Activated T-helper 1 cell treated with anti-CD3 and anti-CD28 coated beads, Interleukin-12 subunit alpha, Interleukin-12 subunit beta, Interleukin-2, Interleukin-4 antibody, amounts not matched to agents 30 ng/mL and 10 ng/mL and 1 ng/mL, durations not matched to agents 14 hours and 24 hours and 36 hours (primary cell): Measurements from ENCODE around the gene ENTPD2. TPM values are rescaled to one million over a fixed set of nuclear protein-coding genes. Genes with fewer than 3 reads are reported as not detected.

Source experiments
- DNase-seq: peaks from one replicate; pipeline ENCODE4 v3.0.0; 2021; ENCODE audit warnings: low spot score
- H3K27ac Mint-ChIP-seq: one replicate; pipeline ENCODE4 v1.8.0; 2021; ENCODE audit warnings: mild to moderate bottlenecking, mixed read lengths
- H3K27me3 Mint-ChIP-seq: one replicate; pipeline ENCODE4 v1.8.0; 2022; ENCODE audit warnings: mild to moderate bottlenecking, moderate library complexity, mixed read lengths; ENCODE audit not compliant: insufficient read depth
- H3K36me3 Mint-ChIP-seq: one replicate; pipeline ENCODE4 v1.8.0; 2021; ENCODE audit warnings: low read depth, mixed read lengths
- H3K4me1 Mint-ChIP-seq: one replicate; pipeline ENCODE4 v1.8.0; 2021; ENCODE audit warnings: low read depth, mixed read lengths
- H3K4me3 Mint-ChIP-seq: one replicate; pipeline ENCODE4 v1.8.0; 2021; ENCODE audit warnings: mild to moderate bottlenecking, moderate library complexity, mixed read lengths
- H3K9me3 Mint-ChIP-seq: one replicate; pipeline ENCODE4 v1.8.0; 2021; ENCODE audit warnings: mixed read lengths
- intact Hi-C: fragments of 100-400 bp; cut with micrococcal nuclease; formaldehyde crosslinking; loops from one replicate; pipeline ENCODE4 v1.15.1; 2024
- total RNA-seq: library from RNA; stranded (reverse); gene quantifications from 2 replicates; pipeline ENCODE4 v1.2.3, GENCODE V29; 2022

The ENTPD2 gene
- total RNA-seq, 1 donor from 2014 or later, result not detected

GRCh38 chr9:137032858-137033257 lies 21.0 kb downstream of the ENTPD2 start:
- no peak overlapping the region for H3K27ac Mint-ChIP-seq
- intact Hi-C loops, result no loop called here
- no peaks in the 10 kb centered on the region for H3K27me3 Mint-ChIP-seq
- H3K36me3 Mint-ChIP-seq, result no peaks in the 10 kb centered on the region
- H3K4me1 Mint-ChIP-seq, result peaks cover 41% of the 10 kb centered on the region
- H3K9me3 Mint-ChIP-seq, result no peaks in the 10 kb centered on the region
- H3K4me3 Mint-ChIP-seq, result no peak overlapping the region
- DNase-seq, result no peak

- Mint-ChIP-seq H3K4me1 (peaks cover 41% of the 10 kb centered on the region), H3K4me3 (peak within 1 kb of the TSS; percentile 60), H3K9me3 (no peaks in the 10 kb centered on the region), H3K36me3 (no peaks in the 10 kb centered on the region), H3K27ac (no peak within 1 kb of the TSS), H3K27me3 (no peaks in the 10 kb centered on the region)
- intact Hi-C loops, result no loop called here
- DNase-seq, result no peak
Observed at GRCh38 chr9:137031904-137032640, 21.8 kb downstream of the ENTPD2 start, which contains the start of gene FUT7. FUT7 (minus strand) TSS chr9:137032088; CDS start chr9:137031991, 97 bp downstream.

GRCh38 chr9:137030538-137031527 lies 23.0 kb downstream of the ENTPD2 start:
- H3K4me1 Mint-ChIP-seq, result peaks cover 41% of the 10 kb centered on the region
- intact Hi-C loops, result no loop called here
- peak overlapping the region; percentile 60 for H3K4me3 Mint-ChIP-seq
- H3K27me3 Mint-ChIP-seq, result no peaks in the 10 kb centered on the region
- no peaks in the 10 kb centered on the region for H3K9me3 Mint-ChIP-seq
- H3K27ac Mint-ChIP-seq, result no peak overlapping the region
- no peaks in the 10 kb centered on the region for H3K36me3 Mint-ChIP-seq
- DNase-seq, result no peak

- no peak overlapping the region for H3K4me3 Mint-ChIP-seq
Observed at GRCh38 chr9:137030006-137030405, 23.9 kb downstream of the ENTPD2 start.

GRCh38 chr9:137029058-137029936 lies 24.6 kb downstream of the ENTPD2 start:
- peak overlapping the region; percentile 67 for H3K27ac Mint-ChIP-seq
- no peaks in the 10 kb centered on the region for H3K27me3 Mint-ChIP-seq
- peak overlapping the region; percentile 80 for H3K4me3 Mint-ChIP-seq
- peaks cover 30% of the 10 kb centered on the region for H3K4me1 Mint-ChIP-seq
- intact Hi-C loops, result loop anchor here (1.0 to 10.0 kb wide), 6 partner anchors 17 to 544 kb away; partner anchors contain the start of genes C8G, NPDC1, RNF208 and SEC16A
- H3K36me3 Mint-ChIP-seq, result no peaks in the 10 kb centered on the region
- no peaks in the 10 kb centered on the region for H3K9me3 Mint-ChIP-seq
- peak; percentile 63 for DNase-seq

More at GRCh38 chr9:137030006-137030405, 23.9 kb downstream of the ENTPD2 start:
- H3K36me3 Mint-ChIP-seq, result no peaks in the 10 kb centered on the region
- no peak for DNase-seq
- no peaks in the 10 kb centered on the region for H3K27me3 Mint-ChIP-seq
- no peaks in the 10 kb centered on the region for H3K9me3 Mint-ChIP-seq
- peaks cover 37% of the 10 kb centered on the region for H3K4me1 Mint-ChIP-seq
- intact Hi-C loops, result no loop called here
- H3K27ac Mint-ChIP-seq, result no peak overlapping the region

GRCh38 chr9:137028263-137029057 lies 25.4 kb downstream of the ENTPD2 start:
- no peaks in the 10 kb centered on the region for H3K27me3 Mint-ChIP-seq
- peaks cover 25% of the 10 kb centered on the region for H3K4me1 Mint-ChIP-seq
- H3K27ac Mint-ChIP-seq, result peak overlapping the region; percentile 58

GRCh38 chr9:137027369-137028262 lies 26.2 kb downstream of the ENTPD2 start, which contains the start of gene ABCA2:
ABCA2 (minus strand) TSS chr9:137028237; CDS start chr9:137028140, 97 bp downstream.
- Mint-ChIP-seq H3K27ac (peak within 1 kb of the TSS; percentile 58), H3K4me1 (peaks cover 18% of the 10 kb centered on the region), H3K9me3 (no peaks in the 10 kb centered on the region), H3K4me3 (peak within 1 kb of the TSS; percentile 83), H3K27me3 (no peaks in the 10 kb centered on the region), H3K36me3 (no peaks in the 10 kb centered on the region)
- DNase-seq, result no peak
- intact Hi-C loops, result loop anchor here (2.0 to 10.0 kb wide), 5 partner anchors 39 to 543 kb away; partner anchors contain the start of genes C8G, RNF208 and SEC16A

More at GRCh38 chr9:137028263-137029057, 25.4 kb downstream of the ENTPD2 start:
- Mint-ChIP-seq H3K4me3 (peak overlapping the region; percentile 80), H3K9me3 (no peaks in the 10 kb centered on the region), H3K36me3 (no peaks in the 10 kb centered on the region)
- DNase-seq, result peak; percentile 69
- intact Hi-C loops, result loop anchor here (1.0 to 10.0 kb wide), 6 partner anchors 18 to 544 kb away; partner anchors contain the start of genes C8G, NPDC1, RNF208 and SEC16A

- Mint-ChIP-seq H3K4me3 (peak overlapping the region; percentile 83), H3K27me3 (no peaks in the 10 kb centered on the region), H3K36me3 (no peaks in the 10 kb centered on the region), H3K27ac (no peak overlapping the region), H3K4me1 (peaks cover 18% of the 10 kb centered on the region), H3K9me3 (no peaks in the 10 kb centered on the region)
- intact Hi-C loops, result loop anchor here (5.0 to 10.0 kb wide), 4 partner anchors 80 to 542 kb away; partner anchors contain the start of genes C8G, RNF208 and SEC16A
- DNase-seq, result no peak
Observed at GRCh38 chr9:137026828-137027227, 27.0 kb downstream of the ENTPD2 start.

GRCh38 chr9:137026384-137026783 lies 27.5 kb downstream of the ENTPD2 start:
- no peaks in the 10 kb centered on the region for H3K9me3 Mint-ChIP-seq
- H3K36me3 Mint-ChIP-seq, result no peaks in the 10 kb centered on the region
- intact Hi-C loops, result loop anchor here (5.0 to 10.0 kb wide), 4 partner anchors 79 to 542 kb away; partner anchors contain the start of genes C8G, RNF208 and SEC16A
- H3K4me3 Mint-ChIP-seq, result peak overlapping the region; percentile 83
- H3K27ac Mint-ChIP-seq, result no peak overlapping the region
- DNase-seq, result no peak
- no peaks in the 10 kb centered on the region for H3K27me3 Mint-ChIP-seq
- peaks cover 18% of the 10 kb centered on the region for H3K4me1 Mint-ChIP-seq

- Mint-ChIP-seq H3K4me3 (no peak overlapping the region), H3K9me3 (no peaks in the 10 kb centered on the region), H3K4me1 (peaks cover 14% of the 10 kb centered on the region), H3K36me3 (no peaks in the 10 kb centered on the region), H3K27me3 (no peaks in the 10 kb centered on the region), H3K27ac (no peak overlapping the region)
- intact Hi-C loops, result loop anchor here (5.0 to 10.0 kb wide), 4 partner anchors 78 to 541 kb away; partner anchors contain the start of genes C8G, RNF208 and SEC16A
- DNase-seq, result no peak
Observed at GRCh38 chr9:137025517-137025966, 28.3 kb downstream of the ENTPD2 start.
